Glutamatergic neuron (in vitro differentiated cells): ENCODE measurements around the gene HOXA13. TPM values are rescaled to one million over a fixed set of nuclear protein-coding genes. Genes with fewer than 3 reads are reported as not detected.

Source experiments
- DNase-seq: peaks from one replicate; pipeline ENCODE4 v3.0.0; 2022
- H3K27ac Mint-ChIP-seq: one replicate; pipeline ENCODE4 v1.8.0; 2020; ENCODE audit warnings: mild to moderate bottlenecking, mixed read lengths, inconsistent platforms; ENCODE audit not compliant: unreplicated experiment
- H3K27me3 Mint-ChIP-seq: one replicate; pipeline ENCODE4 v1.8.0; 2020; ENCODE audit warnings: mild to moderate bottlenecking, moderate library complexity, mixed read lengths, inconsistent platforms; ENCODE audit not compliant: unreplicated experiment
- H3K36me3 Mint-ChIP-seq: one replicate; pipeline ENCODE4 v1.8.0; 2020; ENCODE audit warnings: mild to moderate bottlenecking, mixed read lengths, inconsistent platforms; ENCODE audit not compliant: unreplicated experiment
- H3K4me1 Mint-ChIP-seq: one replicate; pipeline ENCODE4 v1.8.0; 2020; ENCODE audit warnings: mild to moderate bottlenecking, low read depth, mixed read lengths, inconsistent platforms; ENCODE audit not compliant: unreplicated experiment
- H3K4me3 Mint-ChIP-seq: one replicate; pipeline ENCODE4 v1.8.0; 2020; ENCODE audit warnings: mild to moderate bottlenecking, mixed read lengths, inconsistent platforms; ENCODE audit not compliant: unreplicated experiment
- H3K9me3 Mint-ChIP-seq: one replicate; pipeline ENCODE4 v1.8.0; 2020; ENCODE audit warnings: mild to moderate bottlenecking, moderate library complexity, mixed read lengths, inconsistent platforms; ENCODE audit not compliant: unreplicated experiment
- CTCF ChIP-seq: fragments of 200-600 bp; sonication (generic); IDR thresholded peaks from one replicate; pipeline ENCODE4 v1.5.0; 2021; ENCODE audit not compliant: partially characterized antibody, unreplicated experiment
- total RNA-seq: library from RNA; stranded (reverse); fragmentation: NEBNext Ultra II Directional; extraction: Animal tissue kit (Norgen Biotek cat#: 25700); gene quantifications from one replicate; pipeline ENCODE4 v1.2.1, GENCODE V29; 2021; ENCODE audit not compliant: unreplicated experiment

Gene HOXA13
- total RNA-seq, 1 donor from 2014 or later: not detected

- no peak for DNase-seq
- Mint-ChIP-seq H3K27me3 (peaks cover 41% of the 10 kb centered on the region), H3K9me3 (peaks cover 8% of the 10 kb centered on the region), H3K27ac (no peak overlapping the region), H3K4me1 (peaks cover 20% of the 10 kb centered on the region), H3K4me3 (peak overlapping the region; percentile 14), H3K36me3 (no peaks in the 10 kb centered on the region)
- no peak for TF ChIP-seq CTCF
Measured at GRCh38 chr7:27247000-27247399, 47.1 kb upstream of the HOXA13 start.

- H3K9me3 Mint-ChIP-seq: peaks cover 7% of the 10 kb centered on the region
- H3K36me3 Mint-ChIP-seq: no peaks in the 10 kb centered on the region
- H3K27me3 Mint-ChIP-seq: peaks cover 44% of the 10 kb centered on the region
- H3K27ac Mint-ChIP-seq: no peak overlapping the region
- peak overlapping the region; percentile 42 for H3K4me3 Mint-ChIP-seq
- TF ChIP-seq CTCF: no peak
- peak; percentile 41 for DNase-seq
- H3K4me1 Mint-ChIP-seq: peaks cover 17% of the 10 kb centered on the region
Measured at GRCh38 chr7:27245798-27246691, 46.2 kb upstream of the HOXA13 start.

GRCh38 chr7:27245124-27245797, 45.4 kb upstream of the HOXA13 start:
- peaks cover 11% of the 10 kb centered on the region for H3K4me1 Mint-ChIP-seq
- no peak overlapping the region for H3K27ac Mint-ChIP-seq
- peaks cover 7% of the 10 kb centered on the region for H3K9me3 Mint-ChIP-seq
- H3K4me3 Mint-ChIP-seq: peak overlapping the region; percentile 77
- H3K27me3 Mint-ChIP-seq: peaks cover 40% of the 10 kb centered on the region
- H3K36me3 Mint-ChIP-seq: no peaks in the 10 kb centered on the region
- TF ChIP-seq CTCF: no peak
- peak; percentile 43 for DNase-seq

GRCh38 chr7:27244488-27245123, 44.7 kb upstream of the HOXA13 start:
- H3K9me3 Mint-ChIP-seq: peaks cover 9% of the 10 kb centered on the region

More at GRCh38 chr7:27244488-27245123, 44.7 kb upstream of the HOXA13 start:
- TF ChIP-seq CTCF: no peak
- Mint-ChIP-seq H3K4me1 (peaks cover 8% of the 10 kb centered on the region), H3K27me3 (peaks cover 40% of the 10 kb centered on the region), H3K36me3 (no peaks in the 10 kb centered on the region), H3K27ac (no peak overlapping the region), H3K4me3 (peak overlapping the region; percentile 77)
- DNase-seq: no peak
